PC-3 (cell line): Measurements from ENCODE around the gene KCNJ3.

Experiments used
- CTCF ChIP-seq: fragments of 300-600 bp; sonication (generic); conservative IDR thresholded peaks from 2 replicates; pipeline ENCODE4 v1.5.1; 2017; ENCODE audit warnings: antibody characterized with exemption, low read depth, mild to moderate bottlenecking, low read length
- EZH2 ChIP-seq: fragments of 300-600 bp; sonication (generic); IDR thresholded peaks from one replicate; pipeline ENCODE4 v1.6.1; 2017; ENCODE audit warnings: antibody characterized with exemption, mild to moderate bottlenecking, low read length; ENCODE audit not compliant: unreplicated experiment
- EZH2phosphoT487 ChIP-seq: fragments of 300-600 bp; sonication (generic); IDR thresholded peaks from 2 replicates; pipeline ENCODE4 v1.6.1; 2018; ENCODE audit warnings: mild to moderate bottlenecking, antibody characterized with exemption, low read length, borderline replicate concordance

DNA sequence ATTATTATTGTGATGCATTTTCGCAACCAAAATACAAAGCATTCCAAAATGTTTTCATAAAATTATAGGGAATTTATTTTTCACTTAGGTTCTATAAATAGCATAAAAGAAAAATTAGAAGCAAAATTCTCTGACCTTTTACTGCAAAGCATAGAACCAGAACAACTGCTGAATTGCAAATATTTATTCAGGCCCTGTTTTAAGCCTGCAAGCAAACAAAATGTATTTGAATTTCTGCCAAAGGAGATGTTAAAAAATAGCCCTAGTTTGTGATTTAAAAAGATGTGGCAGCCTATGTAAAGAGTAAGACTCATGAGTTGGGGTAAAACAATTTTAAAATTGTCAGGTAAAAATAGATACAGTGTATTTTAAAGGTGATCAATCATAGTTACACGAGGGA is 138.1 kb downstream of the KCNJ3 start:
- no peak for TF ChIP-seq EZH2
- TF ChIP-seq CTCF, result no peak
- no peak for TF ChIP-seq EZH2phosphoT487
